Naive thymus-derived CD4-positive, alpha-beta T cell (primary cell): Measurements from ENCODE around the gene TMEM273. TPM values are rescaled to one million over a fixed set of nuclear protein-coding genes. Genes with fewer than 3 reads are reported as not detected.

ENCODE experiments used
- ATAC-seq: fragments of 150-1000 bp; cut with Tn5 transposase; 2 replicates; pipeline ENCODE4 v1.10.0; 2021; ENCODE audit warnings: mild to moderate bottlenecking, moderate library complexity
- CTCF ChIA-PET: fragments of 350-600 bp; sonication (Branson Sonifier 250); formaldehyde crosslinking; loops from one replicate; lab custom pipeline; 2021; ENCODE audit warnings: antibody characterized with exemption; lab: Charles Lee
- POLR2A ChIA-PET: fragments of 350-600 bp; sonication (Branson Sonifier 250); formaldehyde crosslinking; loops from one replicate; lab custom pipeline; 2021; ENCODE audit warnings: antibody characterized with exemption, inconsistent platforms; lab: Charles Lee
- DNase-seq, 9 donors: peaks; one replicate each; pipeline versions ENCODE4 v3.0.0 to v3.0.0-alpha.2; 2020 to 2022; ENCODE audit warnings: mixed read lengths in 1 of 9
- H3K27ac ChIP-seq: one replicate; pipeline ENCODE4 v1.7.0; 2013; ENCODE audit warnings: mild to moderate bottlenecking, low read depth, low read length, moderate library complexity
- H3K27me3 ChIP-seq, 2 donors: one replicate each; pipeline ENCODE4 v1.7.0; 2013; ENCODE audit warnings: low read length in 2 of 2, mild to moderate bottlenecking in 2 of 2, moderate library complexity in 2 of 2; ENCODE audit not compliant: control insufficient read depth in 2 of 2, insufficient read depth in 2 of 2
- H3K36me3 ChIP-seq, 3 experiments: 1 replicate in 2 of 3; 2 replicates in 1 of 3; pipeline ENCODE4 v1.7.0; 2013; ENCODE audit warnings: low read length in 3 of 3, mild to moderate bottlenecking in 3 of 3, moderate library complexity in 1 of 3; ENCODE audit not compliant: insufficient read depth in 3 of 3, control insufficient read depth in 2 of 3
- H3K4me1 ChIP-seq, 2 donors: one replicate each; pipeline ENCODE4 v1.7.0; 2013; ENCODE audit warnings: low read length in 2 of 2, mild to moderate bottlenecking in 2 of 2, moderate library complexity in 1 of 2; ENCODE audit not compliant: control insufficient read depth in 2 of 2, insufficient read depth in 2 of 2
- H3K4me3 ChIP-seq: 2 replicates; pipeline ENCODE4 v1.7.0; 2013; ENCODE audit warnings: mild to moderate bottlenecking, low read length
- H3K9me3 ChIP-seq, 3 experiments: 1 replicate in 2 of 3; 2 replicates in 1 of 3; pipeline ENCODE4 v1.7.0; 2013; ENCODE audit warnings: low read length in 3 of 3; ENCODE audit not compliant: control insufficient read depth in 2 of 3
- H3K27ac Mint-ChIP-seq, 9 donors: one replicate each; pipeline ENCODE4 v1.8.0; 2020 to 2022; ENCODE audit warnings: mixed read lengths in 9 of 9, mild to moderate bottlenecking in 8 of 9, moderate library complexity in 5 of 9, inconsistent platforms in 2 of 9
- H3K27me3 Mint-ChIP-seq, 5 donors: one replicate each; pipeline ENCODE4 v1.8.0; 2021 to 2022; ENCODE audit warnings: mixed read lengths in 5 of 5, mild to moderate bottlenecking in 1 of 5
- H3K36me3 Mint-ChIP-seq, 5 donors: one replicate each; pipeline ENCODE4 v1.8.0; 2020 to 2022; ENCODE audit warnings: mixed read lengths in 5 of 5, mild to moderate bottlenecking in 3 of 5, inconsistent platforms in 1 of 5
- H3K4me1 Mint-ChIP-seq, 7 donors: one replicate each; pipeline ENCODE4 v1.8.0; 2020 to 2022; ENCODE audit warnings: mixed read lengths in 7 of 7, mild to moderate bottlenecking in 3 of 7, inconsistent platforms in 1 of 7
- H3K4me3 Mint-ChIP-seq, 10 donors: one replicate each; pipeline ENCODE4 v1.8.0; 2020 to 2022; ENCODE audit warnings: mild to moderate bottlenecking in 10 of 10, mixed read lengths in 10 of 10, moderate library complexity in 6 of 10, inconsistent platforms in 2 of 10
- H3K9me3 Mint-ChIP-seq, 11 donors: one replicate each; pipeline ENCODE4 v1.8.0; 2020 to 2022; ENCODE audit warnings: mixed read lengths in 11 of 11, mild to moderate bottlenecking in 4 of 11, inconsistent platforms in 1 of 11, moderate library complexity in 1 of 11
- intact Hi-C, 2 donors: fragments of 100-400 bp; cut with micrococcal nuclease; formaldehyde crosslinking; loops; one replicate each; pipeline ENCODE4 v1.15.1; 2023
- polyA plus RNA-seq, 2 donors: library from polyadenylated mRNA; unstranded; fragments of 300-500 nt; fragmentation: Illumina TruSeq; gene quantifications; one replicate each; pipeline ENCODE4 v1.2.3, GENCODE V29; 2021
- total RNA-seq, 6 experiments: library from RNA in 5 of 6; stranded (reverse) in 5 of 6; gene quantifications; 1 replicate in 5 of 6; 2 replicates in 1 of 6; pipeline ENCODE4 v1.2.3 and lab custom pipeline; 2021 to 2026

The TMEM273 gene
- total and polyA plus RNA-seq, 7 experiments from 2014 or later: 0.26 to 20.2 (median 1.8) TPM; not detected in 1

- CTCF ChIA-PET: no interaction called here
- H3K27ac Mint-ChIP-seq: no peak overlapping the region
- peaks cover 0 to 12% (median 0%) of the 10 kb centered on the region in 11 donors for H3K9me3 Mint-ChIP-seq
- Histone ChIP-seq H3K4me3 (no peak overlapping the region), H3K36me3 (no peaks in the 10 kb centered on the region), H3K27me3 (no peaks in the 10 kb centered on the region), H3K27ac (no peak overlapping the region), H3K9me3 (no peaks in the 10 kb centered on the region), H3K4me1 (no peaks in the 10 kb centered on the region)
- DNase-seq (no peak), ATAC-seq (no peak)
- H3K4me3 Mint-ChIP-seq: no peak overlapping the region
- POLR2A ChIA-PET: no interaction called here
- no peaks in the 10 kb centered on the region for H3K36me3 Mint-ChIP-seq
- peaks cover 4 to 22% (median 12%) of the 10 kb centered on the region in 5 donors for H3K27me3 Mint-ChIP-seq
- H3K4me1 Mint-ChIP-seq: peaks cover 0 to 3% (median 0%) of the 10 kb centered on the region in 7 donors
- intact Hi-C loops: no loop called here
These were observed 39.2 kb upstream of the TMEM273 start for GRCh38 chr10:49227406-49227805.

- no peak overlapping the region for H3K4me3 ChIP-seq
- H3K27me3 ChIP-seq: no peaks in the 10 kb centered on the region
- no peak overlapping the region for H3K27ac ChIP-seq
- peaks cover 0 to 12% (median 0%) of the 10 kb centered on the region in 11 donors for H3K9me3 Mint-ChIP-seq
- intact Hi-C loops: no loop called here
- no peaks in the 10 kb centered on the region for H3K9me3 ChIP-seq
- H3K4me1 ChIP-seq: no peaks in the 10 kb centered on the region
- ChIA-PET CTCF (no interaction called here), POLR2A (no interaction called here)
- H3K4me3 Mint-ChIP-seq: no peak overlapping the region
- H3K36me3 Mint-ChIP-seq: no peaks in the 10 kb centered on the region
- DNase-seq (no peak), ATAC-seq (no peak)
- H3K4me1 Mint-ChIP-seq: peaks cover 0 to 3% (median 0%) of the 10 kb centered on the region in 7 donors
- peaks cover 0 to 22% (median 12%) of the 10 kb centered on the region in 5 donors for H3K27me3 Mint-ChIP-seq
- H3K36me3 ChIP-seq: no peaks in the 10 kb centered on the region
- H3K27ac Mint-ChIP-seq: no peak overlapping the region
These were observed 38.4 kb upstream of the TMEM273 start for GRCh38 chr10:49226594-49226993.

DNA sequence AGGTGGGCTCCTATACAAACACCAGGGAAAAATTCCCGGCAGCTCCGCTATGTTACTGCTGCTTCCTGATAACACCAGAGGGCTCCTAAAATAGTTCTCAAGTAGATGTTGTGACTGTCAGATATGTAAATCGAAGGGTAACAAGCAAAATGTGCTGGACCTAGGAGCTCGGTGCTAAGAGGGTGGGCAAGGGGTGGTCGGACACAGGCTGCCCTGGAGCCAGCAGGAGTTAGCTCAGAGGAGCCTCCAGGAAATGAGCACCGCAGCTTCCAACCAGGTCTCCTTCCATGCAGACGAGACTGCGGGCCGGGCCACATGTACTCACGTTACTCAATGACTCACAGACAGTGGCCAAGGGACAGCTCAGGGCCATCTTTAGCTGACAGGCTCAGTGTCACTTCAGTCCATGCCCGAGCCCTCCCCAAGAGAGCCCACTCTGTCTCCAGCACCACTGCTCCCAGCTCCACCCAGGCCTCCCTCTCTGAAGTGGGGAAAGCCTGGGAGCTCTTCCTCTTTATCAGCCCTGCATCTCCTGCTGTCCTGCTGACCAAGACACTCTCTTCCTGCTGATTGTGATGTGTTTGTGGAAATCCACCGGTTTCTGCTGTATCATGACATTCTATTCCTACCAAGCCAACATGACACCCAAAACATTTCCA, 37.2 kb upstream of the TMEM273 start:
- no peaks in the 10 kb centered on the region for H3K27me3 ChIP-seq
- Mint-ChIP-seq H3K27ac (no peak overlapping the region), H3K9me3 (peaks cover 0 to 12% (median 0%) of the 10 kb centered on the region in 11 donors), H3K4me1 (peaks cover 0 to 3% (median 0%) of the 10 kb centered on the region in 7 donors), H3K4me3 (no peak overlapping the region), H3K27me3 (peaks cover 2 to 22% (median 12%) of the 10 kb centered on the region in 5 donors), H3K36me3 (no peaks in the 10 kb centered on the region)
- ChIA-PET CTCF (no interaction called here), POLR2A (no interaction called here)
- intact Hi-C loops: no loop called here
- H3K36me3 ChIP-seq: no peaks in the 10 kb centered on the region
- no peak overlapping the region for H3K4me3 ChIP-seq
- no peak for ATAC-seq
- H3K4me1 ChIP-seq: no peaks in the 10 kb centered on the region
- no peak overlapping the region for H3K27ac ChIP-seq
- H3K9me3 ChIP-seq: no peaks in the 10 kb centered on the region
- no peak for DNase-seq

GRCh38 chr10:49223205-49223604, 35.0 kb upstream of the TMEM273 start:
- no peaks in the 10 kb centered on the region for H3K27me3 ChIP-seq
- ATAC-seq (no peak), DNase-seq (no peak)
- no peaks in the 10 kb centered on the region for H3K9me3 ChIP-seq
- Mint-ChIP-seq H3K27ac (no peak overlapping the region), H3K27me3 (peaks cover 9 to 33% (median 18%) of the 10 kb centered on the region in 5 donors), H3K9me3 (peaks cover 0 to 16% (median 0%) of the 10 kb centered on the region in 11 donors), H3K4me3 (no peak overlapping the region), H3K4me1 (peaks cover 0 to 3% (median 0%) of the 10 kb centered on the region in 7 donors), H3K36me3 (no peaks in the 10 kb centered on the region)
- H3K36me3 ChIP-seq: no peaks in the 10 kb centered on the region
- no peak overlapping the region for H3K4me3 ChIP-seq
- POLR2A ChIA-PET: no interaction called here
- CTCF ChIA-PET: no interaction called here
- no peaks in the 10 kb centered on the region for H3K4me1 ChIP-seq
- no peak overlapping the region for H3K27ac ChIP-seq
- intact Hi-C loops: no loop called here

GRCh38 chr10:49222170-49222569, 34.0 kb upstream of the TMEM273 start:
- Mint-ChIP-seq H3K27ac (no peak overlapping the region), H3K4me1 (peaks cover 0 to 7% (median 0%) of the 10 kb centered on the region in 7 donors), H3K27me3 (peaks cover 9 to 29% (median 23%) of the 10 kb centered on the region in 5 donors), H3K4me3 (no peak overlapping the region), H3K36me3 (no peaks in the 10 kb centered on the region), H3K9me3 (peaks cover 0 to 16% (median 0%) of the 10 kb centered on the region in 11 donors)
- no peak for DNase-seq
- no peaks in the 10 kb centered on the region for H3K36me3 ChIP-seq
- no peak overlapping the region for H3K4me3 ChIP-seq
- intact Hi-C loops: no loop called here
- no peaks in the 10 kb centered on the region for H3K9me3 ChIP-seq
- no peak for ATAC-seq
- no peaks in the 10 kb centered on the region for H3K27me3 ChIP-seq
- H3K27ac ChIP-seq: no peak overlapping the region
- POLR2A ChIA-PET: no interaction called here
- H3K4me1 ChIP-seq: no peaks in the 10 kb centered on the region
- CTCF ChIA-PET: no interaction called here

DNA sequence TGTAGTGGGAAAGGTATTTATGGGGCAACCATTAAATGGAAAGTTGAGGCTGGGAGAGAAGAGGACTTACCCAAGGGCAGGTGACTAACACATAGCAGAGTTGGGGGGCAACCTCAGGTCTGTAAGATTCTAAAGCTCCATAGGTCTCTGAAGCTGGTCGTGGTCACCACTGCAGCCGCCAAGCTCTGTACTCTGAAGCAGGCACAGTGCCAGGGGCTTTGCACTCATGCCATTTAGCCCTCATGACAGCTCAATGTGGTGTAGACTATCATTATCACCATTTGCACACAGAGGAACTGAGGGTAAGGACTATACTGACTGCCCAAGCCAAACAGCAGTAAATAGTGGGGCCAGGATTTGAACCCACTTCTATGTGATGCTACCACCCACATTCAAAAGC, 32.5 kb upstream of the TMEM273 start:
- H3K4me1 Mint-ChIP-seq: peaks cover 0 to 7% (median 0%) of the 10 kb centered on the region in 7 donors
- no peaks in the 10 kb centered on the region for H3K36me3 ChIP-seq
- no peak overlapping the region for H3K4me3 ChIP-seq
- peaks cover 0 to 9% (median 0%) of the 10 kb centered on the region in 11 donors for H3K9me3 Mint-ChIP-seq
- POLR2A ChIA-PET: no interaction called here
- no peak overlapping the region for H3K27ac ChIP-seq
- ATAC-seq (no peak), DNase-seq (no peak)
- H3K9me3 ChIP-seq: no peaks in the 10 kb centered on the region
- no peaks in the 10 kb centered on the region for H3K27me3 ChIP-seq
- peaks cover 5 to 28% (median 19%) of the 10 kb centered on the region in 5 donors for H3K27me3 Mint-ChIP-seq
- H3K4me3 Mint-ChIP-seq: no peak overlapping the region
- H3K27ac Mint-ChIP-seq: no peak overlapping the region
- no peaks in the 10 kb centered on the region for H3K4me1 ChIP-seq
- CTCF ChIA-PET: no interaction called here
- H3K36me3 Mint-ChIP-seq: no peaks in the 10 kb centered on the region
- intact Hi-C loops: no loop called here

DNA sequence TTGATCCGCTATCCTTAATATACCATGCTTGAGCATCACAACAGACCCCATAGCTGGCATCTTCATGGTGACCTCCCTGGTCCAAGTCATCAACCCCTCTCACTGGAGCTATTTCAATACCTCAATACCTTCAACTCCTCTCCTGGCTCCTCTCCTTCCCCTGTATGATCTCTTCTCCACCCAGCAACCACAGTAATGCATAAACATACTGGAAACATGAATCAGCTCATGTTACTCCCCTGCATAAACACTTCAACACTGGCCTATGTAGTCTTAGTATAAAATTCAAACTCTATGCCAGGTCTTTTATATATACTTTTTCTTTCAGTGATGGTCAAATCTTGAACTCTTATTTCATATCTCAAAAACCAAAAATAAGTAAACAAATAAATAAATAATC, 31.8 kb upstream of the TMEM273 start:
- CTCF ChIA-PET: no interaction called here
- Histone ChIP-seq H3K4me3 (no peak overlapping the region), H3K9me3 (no peaks in the 10 kb centered on the region), H3K27me3 (no peaks in the 10 kb centered on the region), H3K27ac (no peak overlapping the region), H3K4me1 (no peaks in the 10 kb centered on the region), H3K36me3 (no peaks in the 10 kb centered on the region)
- Mint-ChIP-seq H3K27me3 (peaks cover 5 to 35% (median 19%) of the 10 kb centered on the region in 5 donors), H3K27ac (no peak overlapping the region), H3K4me1 (peaks cover 0 to 5% (median 0%) of the 10 kb centered on the region in 7 donors), H3K36me3 (no peaks in the 10 kb centered on the region), H3K9me3 (peaks cover 0 to 9% (median 0%) of the 10 kb centered on the region in 11 donors), H3K4me3 (no peak overlapping the region)
- no peak for ATAC-seq
- DNase-seq: no peak
- POLR2A ChIA-PET: no interaction called here
- intact Hi-C loops: no loop called here
